ENCODE results near the gene TGFBR1.
A peak's percentile ranks its signal among the peaks of the same experiment; 100 is the strongest.

Gene TGFBR1

DNA sequence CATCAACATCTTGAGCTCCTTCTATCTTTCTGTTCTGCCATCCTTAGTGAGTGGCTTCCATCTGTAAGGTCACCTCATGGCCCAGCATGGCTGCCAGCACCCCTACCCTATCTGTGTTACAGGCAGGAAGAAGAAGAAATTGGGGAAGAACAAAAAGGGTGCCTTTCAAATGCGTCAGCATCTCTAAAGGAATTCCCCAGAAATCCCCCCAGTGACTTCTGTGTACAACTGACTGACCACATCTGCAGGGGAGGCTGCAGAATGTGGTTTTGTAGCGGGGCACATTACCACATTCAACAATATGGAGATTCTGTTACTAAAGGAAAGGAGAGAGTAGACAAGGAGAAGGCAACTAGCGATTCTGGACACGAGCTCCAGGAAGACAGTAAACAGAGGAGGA is 76.7 kb downstream of the TGFBR1 start:
- peak overlapping the region; percentile 13 for H2AFZ ChIP-seq (ENCODE audit: low read depth, low read length, severe bottlenecking)
- no peaks in the 10 kb centered on the region for H3K27me3 ChIP-seq (ENCODE audit: low read length)
- no peak for TF ChIP-seq EZH2phosphoT487 (conservative IDR thresholded peaks at IDR 0.05; ENCODE audit: low read length)
- TF ChIP-seq, protein P1, sequence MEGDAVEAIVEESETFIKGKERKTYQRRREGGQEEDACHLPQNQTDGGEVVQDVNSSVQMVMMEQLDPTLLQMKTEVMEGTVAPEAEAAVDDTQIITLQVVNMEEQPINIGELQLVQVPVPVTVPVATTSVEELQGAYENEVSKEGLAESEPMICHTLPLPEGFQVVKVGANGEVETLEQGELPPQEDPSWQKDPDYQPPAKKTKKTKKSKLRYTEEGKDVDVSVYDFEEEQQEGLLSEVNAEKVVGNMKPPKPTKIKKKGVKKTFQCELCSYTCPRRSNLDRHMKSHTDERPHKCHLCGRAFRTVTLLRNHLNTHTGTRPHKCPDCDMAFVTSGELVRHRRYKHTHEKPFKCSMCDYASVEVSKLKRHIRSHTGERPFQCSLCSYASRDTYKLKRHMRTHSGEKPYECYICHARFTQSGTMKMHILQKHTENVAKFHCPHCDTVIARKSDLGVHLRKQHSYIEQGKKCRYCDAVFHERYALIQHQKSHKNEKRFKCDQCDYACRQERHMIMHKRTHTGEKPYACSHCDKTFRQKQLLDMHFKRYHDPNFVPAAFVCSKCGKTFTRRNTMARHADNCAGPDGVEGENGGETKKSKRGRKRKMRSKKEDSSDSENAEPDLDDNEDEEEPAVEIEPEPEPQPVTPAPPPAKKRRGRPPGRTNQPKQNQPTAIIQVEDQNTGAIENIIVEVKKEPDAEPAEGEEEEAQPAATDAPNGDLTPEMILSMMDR (IDR thresholded peaks at IDR 0.05; ENCODE audit: insufficient read depth, low read length, poor library complexity, severe bottlenecking), result no peak
- no peak overlapping the region for H3K4me3 ChIP-seq (ENCODE audit: insufficient read depth, low read length, poor library complexity, severe bottlenecking)
- no peaks in the 10 kb centered on the region for H3K79me2 ChIP-seq (ENCODE audit: insufficient read depth, low read length)
- no peaks in the 10 kb centered on the region for H3K36me3 ChIP-seq (ENCODE audit: low read length)
- no peaks in the 10 kb centered on the region for H3K9me2 ChIP-seq (replicated peaks; ENCODE audit: insufficient read depth, low read length)
- H3K9me3 ChIP-seq (ENCODE audit: insufficient read depth, low read length), result no peaks in the 10 kb centered on the region
- peak overlapping the region; percentile 52 for H3K4me2 ChIP-seq (ENCODE audit: low read depth, low read length, poor library complexity, severe bottlenecking)
- no peaks in the 10 kb centered on the region for H4K20me1 ChIP-seq (ENCODE audit: low read depth, low read length)
- peaks cover 55% of the 10 kb centered on the region for H3F3A ChIP-seq (ENCODE audit: insufficient read depth)
- H3K9ac ChIP-seq (ENCODE audit: low read length), result peak overlapping the region; percentile 56
- H3K27ac ChIP-seq (ENCODE audit: low read depth, low read length), result peak overlapping the region; percentile 93

DNA sequence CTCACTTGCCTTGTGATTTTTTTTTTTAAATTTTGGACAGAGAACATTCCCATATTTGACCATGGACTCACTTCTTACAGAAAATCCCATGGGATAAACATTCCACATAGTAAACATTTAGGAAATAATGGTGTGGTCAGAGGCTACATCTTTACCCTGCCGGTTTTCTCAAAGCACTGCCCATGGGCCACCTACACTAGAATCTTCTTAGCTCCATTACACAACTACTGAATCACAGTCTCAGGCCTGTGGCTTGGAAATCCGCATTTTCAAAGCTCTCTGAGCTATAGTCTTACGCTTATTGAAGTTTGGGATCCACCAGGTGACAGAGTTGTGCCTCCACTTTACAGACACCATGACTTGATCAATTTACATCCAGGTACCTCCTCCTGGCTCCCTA is 77.4 kb downstream of the TGFBR1 start:
- Histone ChIP-seq H2AFZ (ENCODE audit: low read depth, low read length, severe bottlenecking) (no peak overlapping the region), H3K4me2 (ENCODE audit: low read depth, low read length, poor library complexity, severe bottlenecking) (peak overlapping the region; percentile 52)

DNA sequence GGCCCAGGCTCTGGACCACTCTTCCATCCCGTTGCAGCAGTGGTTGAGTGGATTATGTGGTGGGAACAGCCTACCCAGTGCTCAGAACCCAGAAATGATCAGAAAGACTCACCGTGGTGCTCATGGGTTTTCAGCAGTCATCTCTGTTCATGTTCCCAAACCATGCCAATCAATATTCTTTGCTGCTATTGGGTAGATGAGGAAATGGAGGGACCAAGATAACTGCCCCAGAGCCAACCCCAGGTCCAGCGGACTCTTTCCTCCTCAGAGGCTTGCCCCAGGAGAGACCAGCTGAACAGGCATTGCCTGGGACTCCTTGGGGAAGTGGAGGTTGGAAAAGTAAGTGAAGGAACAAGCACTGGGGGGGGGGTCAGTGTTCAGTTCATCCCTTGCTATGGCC is 78.7 kb downstream of the TGFBR1 start:
- H3K9ac ChIP-seq (ENCODE audit: low read length), result peak overlapping the region; percentile 56
- no peaks in the 10 kb centered on the region for H3K27me3 ChIP-seq (ENCODE audit: low read length)
- peak overlapping the region; percentile 52 for H3K4me2 ChIP-seq (ENCODE audit: low read depth, low read length, poor library complexity, severe bottlenecking)
- peaks cover 36% of the 10 kb centered on the region for H3F3A ChIP-seq (ENCODE audit: insufficient read depth)
- no peaks in the 10 kb centered on the region for H3K9me2 ChIP-seq (replicated peaks; ENCODE audit: insufficient read depth, low read length)
- peak overlapping the region; percentile 93 for H3K27ac ChIP-seq (ENCODE audit: low read depth, low read length)
- H3K36me3 ChIP-seq (ENCODE audit: low read length), result no peaks in the 10 kb centered on the region
- H2AFZ ChIP-seq (ENCODE audit: low read depth, low read length, severe bottlenecking), result peak overlapping the region; percentile 6
- H3K79me2 ChIP-seq (ENCODE audit: insufficient read depth, low read length), result no peaks in the 10 kb centered on the region
- no peaks in the 10 kb centered on the region for H4K20me1 ChIP-seq (ENCODE audit: low read depth, low read length)
- TF ChIP-seq, protein P1 (IDR thresholded peaks at IDR 0.05; ENCODE audit: insufficient read depth, low read length, poor library complexity, severe bottlenecking), result no peak
- no peak for TF ChIP-seq EZH2phosphoT487 (conservative IDR thresholded peaks at IDR 0.05; ENCODE audit: low read length)
- H3K9me3 ChIP-seq (ENCODE audit: insufficient read depth, low read length), result no peaks in the 10 kb centered on the region
- H3K4me3 ChIP-seq (ENCODE audit: insufficient read depth, low read length, poor library complexity, severe bottlenecking), result no peak overlapping the region

More for the DNA sequence above, 77.4 kb downstream of the TGFBR1 start:
- H3K9me2 ChIP-seq (replicated peaks; ENCODE audit: insufficient read depth, low read length), result no peaks in the 10 kb centered on the region
- TF ChIP-seq EZH2phosphoT487 (conservative IDR thresholded peaks at IDR 0.05; ENCODE audit: low read length), result no peak
- TF ChIP-seq, protein P1 (IDR thresholded peaks at IDR 0.05; ENCODE audit: insufficient read depth, low read length, poor library complexity, severe bottlenecking), result no peak
- no peaks in the 10 kb centered on the region for H3K36me3 ChIP-seq (ENCODE audit: low read length)
- no peaks in the 10 kb centered on the region for H3K27me3 ChIP-seq (ENCODE audit: low read length)
- peaks cover 48% of the 10 kb centered on the region for H3F3A ChIP-seq (ENCODE audit: insufficient read depth)
- peak overlapping the region; percentile 93 for H3K27ac ChIP-seq (ENCODE audit: low read depth, low read length)
- no peaks in the 10 kb centered on the region for H3K9me3 ChIP-seq (ENCODE audit: insufficient read depth, low read length)
- no peaks in the 10 kb centered on the region for H3K79me2 ChIP-seq (ENCODE audit: insufficient read depth, low read length)
- H3K4me3 ChIP-seq (ENCODE audit: insufficient read depth, low read length, poor library complexity, severe bottlenecking), result no peak overlapping the region
- H3K9ac ChIP-seq (ENCODE audit: low read length), result peak overlapping the region; percentile 56
- no peaks in the 10 kb centered on the region for H4K20me1 ChIP-seq (ENCODE audit: low read depth, low read length)

All from SU-DHL-6 (cell line).